ENCODE measurements around the gene RPL5. TPM values are rescaled to one million over a fixed set of nuclear protein-coding genes. Genes with fewer than 3 reads are reported as not detected.

RPL5 gene
- total RNA-seq, 1 experiment from 2014 or later: 1,480 TPM

DNA sequence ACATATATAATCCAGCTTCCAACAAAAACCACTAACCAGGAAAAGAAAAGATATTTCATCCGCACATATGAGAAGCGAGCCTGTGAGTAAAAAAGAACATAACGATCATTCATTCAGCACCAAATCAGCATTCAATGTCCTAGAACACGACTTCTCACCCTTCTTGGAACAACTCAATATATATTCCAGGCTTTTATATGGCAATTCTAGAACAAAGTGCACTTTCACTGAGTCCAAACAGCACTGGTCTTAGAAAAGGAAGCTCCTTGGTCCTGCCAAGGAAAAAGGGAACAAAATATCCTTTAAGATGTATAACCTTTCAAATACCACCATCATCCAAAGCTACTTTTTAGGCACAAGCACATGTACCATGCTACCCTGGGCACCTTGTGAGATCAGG lies 44.5 kb downstream of the RPL5 start:
- Histone ChIP-seq H3K9ac (ENCODE audit: low read length) (no peak overlapping the region), H3K79me2 (ENCODE audit: insufficient read depth, low read length) (no peaks in the 10 kb centered on the region), H3K36me3 (ENCODE audit: control insufficient read depth in 1 of 2, insufficient read depth in 2 of 2, low read length in 2 of 2) (no peaks in the 10 kb centered on the region), H3K4me3 (replicated peaks in 1 of 2; ENCODE audit: low read depth in 1 of 2, low read length in 2 of 2) (no peak overlapping the region), H3K27ac (ENCODE audit: low read depth, low read length) (no peak overlapping the region), H3K27me3 (ENCODE audit: insufficient read depth, low read length) (no peaks in the 10 kb centered on the region), H3K9me3 (ENCODE audit: control insufficient read depth in 1 of 2, insufficient read depth in 1 of 2, low read depth in 1 of 2, low read length in 2 of 2) (peaks cover 3 to 7% of the 10 kb centered on the region in 2 experiments; a peak in 1 of 4 replicates), H3K4me1 (ENCODE audit: control insufficient read depth in 1 of 2, insufficient read depth in 2 of 2, low read length in 2 of 2) (no peaks in the 10 kb centered on the region), H2AFZ (ENCODE audit: low read depth, low read length, poor library complexity, severe bottlenecking) (no peak overlapping the region), H3K4me2 (ENCODE audit: low read length) (no peak overlapping the region), H4K20me1 (ENCODE audit: insufficient read depth) (no peaks in the 10 kb centered on the region), H3K9me2 (ENCODE audit: insufficient read depth) (no peaks in the 10 kb centered on the region)
- POLR2A ChIA-PET: no interaction called here
- ATAC-seq (no peak), DNase-seq (ENCODE audit: low read depth, low spot score) (no peak)
- RAD21 ChIA-PET (ENCODE audit: low non-redundant PET in 1 of 2, low total read pairs in 2 of 2, uncharacterized antibody in 2 of 2, unreplicated experiment in 2 of 2): no interaction called here
- intact Hi-C loops (cut with micrococcal nuclease): no loop called here
- CTCF ChIA-PET: interaction anchor here (1.3 kb wide), 1 partner anchor 8 kb away, joined by 3 read pairs; no protein-coding TSS in a partner anchor
- BruUV-seq (replicated peaks): no TSS peak
- TF ChIP-seq, protein P1, sequence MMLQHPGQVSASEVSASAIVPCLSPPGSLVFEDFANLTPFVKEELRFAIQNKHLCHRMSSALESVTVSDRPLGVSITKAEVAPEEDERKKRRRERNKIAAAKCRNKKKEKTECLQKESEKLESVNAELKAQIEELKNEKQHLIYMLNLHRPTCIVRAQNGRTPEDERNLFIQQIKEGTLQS (IDR thresholded peaks at IDR 0.05): no peak
- no peak for TF ChIP-seq CEBPB (IDR thresholded peaks at IDR 0.05; ENCODE audit: low read depth)
- TF ChIP-seq EZH2 (IDR thresholded peaks at IDR 0.05): no peak
- TF ChIP-seq FOSL1 (IDR thresholded peaks at IDR 0.05; ENCODE audit: low read depth): no peak
- TF ChIP-seq POLR2A (IDR thresholded peaks at IDR 0.05; ENCODE audit: borderline replicate concordance, extremely low read depth, insufficient read depth, insufficient read length): no peak
- TF ChIP-seq YY1 (IDR thresholded peaks at IDR 0.05; ENCODE audit: extremely low read depth, insufficient replicate concordance, low read depth, low read length): no peak
- no peak for TF ChIP-seq JUND (IDR thresholded peaks at IDR 0.05)
- no peak for TF ChIP-seq RAD21 (IDR thresholded peaks at IDR 0.05; ENCODE audit: low read depth)
- no peak for TF ChIP-seq SIN3A (IDR thresholded peaks at IDR 0.05; ENCODE audit: low read depth)
- TF ChIP-seq, protein P2, sequence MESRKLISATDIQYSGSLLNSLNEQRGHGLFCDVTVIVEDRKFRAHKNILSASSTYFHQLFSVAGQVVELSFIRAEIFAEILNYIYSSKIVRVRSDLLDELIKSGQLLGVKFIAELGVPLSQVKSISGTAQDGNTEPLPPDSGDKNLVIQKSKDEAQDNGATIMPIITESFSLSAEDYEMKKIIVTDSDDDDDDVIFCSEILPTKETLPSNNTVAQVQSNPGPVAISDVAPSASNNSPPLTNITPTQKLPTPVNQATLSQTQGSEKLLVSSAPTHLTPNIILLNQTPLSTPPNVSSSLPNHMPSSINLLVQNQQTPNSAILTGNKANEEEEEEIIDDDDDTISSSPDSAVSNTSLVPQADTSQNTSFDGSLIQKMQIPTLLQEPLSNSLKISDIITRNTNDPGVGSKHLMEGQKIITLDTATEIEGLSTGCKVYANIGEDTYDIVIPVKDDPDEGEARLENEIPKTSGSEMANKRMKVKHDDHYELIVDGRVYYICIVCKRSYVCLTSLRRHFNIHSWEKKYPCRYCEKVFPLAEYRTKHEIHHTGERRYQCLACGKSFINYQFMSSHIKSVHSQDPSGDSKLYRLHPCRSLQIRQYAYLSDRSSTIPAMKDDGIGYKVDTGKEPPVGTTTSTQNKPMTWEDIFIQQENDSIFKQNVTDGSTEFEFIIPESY (IDR thresholded peaks at IDR 0.05; ENCODE audit: extremely low read depth, insufficient replicate concordance, low read length): no peak
- no peak for TF ChIP-seq SRF (IDR thresholded peaks at IDR 0.05; ENCODE audit: low read depth)
- TF ChIP-seq, protein P3, sequence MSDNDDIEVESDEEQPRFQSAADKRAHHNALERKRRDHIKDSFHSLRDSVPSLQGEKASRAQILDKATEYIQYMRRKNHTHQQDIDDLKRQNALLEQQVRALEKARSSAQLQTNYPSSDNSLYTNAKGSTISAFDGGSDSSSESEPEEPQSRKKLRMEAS (IDR thresholded peaks at IDR 0.05): no peak

Data from HCT116 (cell line).